ENCODE measurements around the gene NKX1-2.
A peak's percentile ranks its signal among the peaks of the same experiment; 100 is the strongest.

NKX1-2 gene

GRCh38 chr10:124450012-124450782 is at the start of gene NKX1-2:
Gene NKX1-2 (minus strand): TSS chr10:124450035. CDS start chr10:124449943, 92 bp downstream.
- H3K27me3 Mint-ChIP-seq = peaks cover 86% of the 10 kb centered on the region
- H3K4me3 Mint-ChIP-seq = peak within 1 kb of the TSS; percentile 51
- H3K4me1 Mint-ChIP-seq (ENCODE audit: low read depth) = peaks cover 22% of the 10 kb centered on the region
- no peaks in the 10 kb centered on the region for H3K36me3 Mint-ChIP-seq (ENCODE audit: low read depth)
- H3K9me3 Mint-ChIP-seq = no peaks in the 10 kb centered on the region
- H3K27ac Mint-ChIP-seq = no peak within 1 kb of the TSS

- peaks cover 21% of the 10 kb centered on the region for H3K36me3 Mint-ChIP-seq (ENCODE audit: low read depth)
- H3K4me3 Mint-ChIP-seq = no peak overlapping the region
- peaks cover 6% of the 10 kb centered on the region for H3K9me3 Mint-ChIP-seq
- no peaks in the 10 kb centered on the region for H3K27me3 Mint-ChIP-seq
- H3K27ac Mint-ChIP-seq = no peak overlapping the region
- peaks cover 8% of the 10 kb centered on the region for H3K4me1 Mint-ChIP-seq (ENCODE audit: low read depth)
Observed at GRCh38 chr10:124498056-124498455, 48.2 kb upstream of the NKX1-2 start.

GRCh38 chr10:124497196-124497881 is 47.5 kb upstream of the NKX1-2 start:
- Mint-ChIP-seq H3K27ac (no peak overlapping the region), H3K9me3 (peaks cover 6% of the 10 kb centered on the region), H3K4me3 (no peak overlapping the region), H3K27me3 (no peaks in the 10 kb centered on the region), H3K36me3 (ENCODE audit: low read depth) (peaks cover 21% of the 10 kb centered on the region), H3K4me1 (ENCODE audit: low read depth) (peaks cover 8% of the 10 kb centered on the region)

GRCh38 chr10:124496620-124497019 is 46.8 kb upstream of the NKX1-2 start:
- no peaks in the 10 kb centered on the region for H3K27me3 Mint-ChIP-seq
- no peak overlapping the region for H3K27ac Mint-ChIP-seq
- H3K36me3 Mint-ChIP-seq (ENCODE audit: low read depth) = peaks cover 16% of the 10 kb centered on the region

GRCh38 chr10:124496150-124496549 is 46.3 kb upstream of the NKX1-2 start:
- peaks cover 6% of the 10 kb centered on the region for H3K9me3 Mint-ChIP-seq
- no peaks in the 10 kb centered on the region for H3K27me3 Mint-ChIP-seq
- H3K27ac Mint-ChIP-seq = no peak overlapping the region
- H3K36me3 Mint-ChIP-seq (ENCODE audit: low read depth) = peaks cover 14% of the 10 kb centered on the region
- H3K4me1 Mint-ChIP-seq (ENCODE audit: low read depth) = peaks cover 8% of the 10 kb centered on the region
- no peak overlapping the region for H3K4me3 Mint-ChIP-seq

More at GRCh38 chr10:124496620-124497019, 46.8 kb upstream of the NKX1-2 start:
- H3K4me1 Mint-ChIP-seq (ENCODE audit: low read depth) = peaks cover 8% of the 10 kb centered on the region
- H3K9me3 Mint-ChIP-seq = peaks cover 6% of the 10 kb centered on the region
- H3K4me3 Mint-ChIP-seq = no peak overlapping the region

GRCh38 chr10:124495725-124496124 is 45.9 kb upstream of the NKX1-2 start:
- H3K9me3 Mint-ChIP-seq = peaks cover 2% of the 10 kb centered on the region
- H3K27ac Mint-ChIP-seq = no peak overlapping the region
- no peak overlapping the region for H3K4me3 Mint-ChIP-seq
- no peaks in the 10 kb centered on the region for H3K27me3 Mint-ChIP-seq
- H3K36me3 Mint-ChIP-seq (ENCODE audit: low read depth) = peaks cover 10% of the 10 kb centered on the region
- peaks cover 8% of the 10 kb centered on the region for H3K4me1 Mint-ChIP-seq (ENCODE audit: low read depth)

- Mint-ChIP-seq H3K36me3 (ENCODE audit: low read depth) (peaks cover 8% of the 10 kb centered on the region), H3K27ac (no peak overlapping the region), H3K4me1 (ENCODE audit: low read depth) (peaks cover 8% of the 10 kb centered on the region), H3K9me3 (no peaks in the 10 kb centered on the region), H3K4me3 (no peak overlapping the region), H3K27me3 (no peaks in the 10 kb centered on the region)
Observed at GRCh38 chr10:124495162-124495561, 45.3 kb upstream of the NKX1-2 start.

- Mint-ChIP-seq H3K27me3 (no peaks in the 10 kb centered on the region), H3K4me1 (ENCODE audit: low read depth) (peaks cover 8% of the 10 kb centered on the region), H3K4me3 (peak overlapping the region; percentile 66), H3K9me3 (no peaks in the 10 kb centered on the region), H3K27ac (peak overlapping the region; percentile 93), H3K36me3 (ENCODE audit: low read depth) (peaks cover 3% of the 10 kb centered on the region)
Observed at GRCh38 chr10:124494046-124494807, 44.4 kb upstream of the NKX1-2 start.

- H3K36me3 Mint-ChIP-seq (ENCODE audit: low read depth) = peaks cover 3% of the 10 kb centered on the region
- H3K9me3 Mint-ChIP-seq = no peaks in the 10 kb centered on the region
- no peak overlapping the region for H3K27ac Mint-ChIP-seq
- H3K4me3 Mint-ChIP-seq = no peak overlapping the region
- H3K27me3 Mint-ChIP-seq = no peaks in the 10 kb centered on the region
- peaks cover 8% of the 10 kb centered on the region for H3K4me1 Mint-ChIP-seq (ENCODE audit: low read depth)
Observed at GRCh38 chr10:124493214-124493882, 43.5 kb upstream of the NKX1-2 start.

GRCh38 chr10:124492266-124492665 is 42.4 kb upstream of the NKX1-2 start:
- H3K4me3 Mint-ChIP-seq = no peak overlapping the region
- H3K4me1 Mint-ChIP-seq (ENCODE audit: low read depth) = peaks cover 8% of the 10 kb centered on the region
- H3K9me3 Mint-ChIP-seq = no peaks in the 10 kb centered on the region
- H3K27me3 Mint-ChIP-seq = no peaks in the 10 kb centered on the region
- H3K27ac Mint-ChIP-seq = no peak overlapping the region
- peaks cover 3% of the 10 kb centered on the region for H3K36me3 Mint-ChIP-seq (ENCODE audit: low read depth)

- Mint-ChIP-seq H3K27ac (no peak overlapping the region), H3K9me3 (peaks cover 6% of the 10 kb centered on the region), H3K4me1 (ENCODE audit: low read depth) (peaks cover 8% of the 10 kb centered on the region), H3K4me3 (no peak overlapping the region), H3K36me3 (ENCODE audit: low read depth) (peaks cover 11% of the 10 kb centered on the region), H3K27me3 (no peaks in the 10 kb centered on the region)
Observed at GRCh38 chr10:124491105-124491504, 41.3 kb upstream of the NKX1-2 start.

- Mint-ChIP-seq H3K9me3 (peaks cover 10% of the 10 kb centered on the region), H3K27ac (no peak overlapping the region), H3K36me3 (ENCODE audit: low read depth) (peaks cover 16% of the 10 kb centered on the region), H3K4me3 (no peak overlapping the region), H3K27me3 (no peaks in the 10 kb centered on the region), H3K4me1 (ENCODE audit: low read depth) (no peaks in the 10 kb centered on the region)
Observed at GRCh38 chr10:124486635-124487034, 36.8 kb upstream of the NKX1-2 start.

- H3K27ac Mint-ChIP-seq = no peak overlapping the region
- H3K27me3 Mint-ChIP-seq = no peaks in the 10 kb centered on the region
- peaks cover 13% of the 10 kb centered on the region for H3K36me3 Mint-ChIP-seq (ENCODE audit: low read depth)
- H3K4me1 Mint-ChIP-seq (ENCODE audit: low read depth) = no peaks in the 10 kb centered on the region
- H3K9me3 Mint-ChIP-seq = peaks cover 10% of the 10 kb centered on the region
- H3K4me3 Mint-ChIP-seq = no peak overlapping the region
Observed at GRCh38 chr10:124484661-124485060, 34.8 kb upstream of the NKX1-2 start.

GRCh38 chr10:124484031-124484430 is 34.2 kb upstream of the NKX1-2 start:
- Mint-ChIP-seq H3K27ac (no peak overlapping the region), H3K27me3 (no peaks in the 10 kb centered on the region), H3K4me3 (no peak overlapping the region)

More at GRCh38 chr10:124484031-124484430, 34.2 kb upstream of the NKX1-2 start:
- no peaks in the 10 kb centered on the region for H3K4me1 Mint-ChIP-seq (ENCODE audit: low read depth)
- peaks cover 10% of the 10 kb centered on the region for H3K9me3 Mint-ChIP-seq
- peaks cover 13% of the 10 kb centered on the region for H3K36me3 Mint-ChIP-seq (ENCODE audit: low read depth)

Measured in stimulated activated naive CD8-positive, alpha-beta T cell treated with anti-CD3 and anti-CD28 coated beads, Interleukin-15, Interleukin-2, amounts not matched to agents 100 ng/mL and 50 ng/mL, for 24 hours (primary cell).